T47D (cell line): Measurements from ENCODE around the gene AKT1.
A peak's percentile ranks its signal among the peaks of the same experiment; 100 is the strongest.
"Not testable (repeated sequence)": the region's sequence is repeated elsewhere in the genome, so short reads cannot be mapped to it uniquely, and the experiment has no call there.

Experiments used
- DNase-seq, 2 experiments: peaks; one replicate each; pipeline versions ENCODE4 v3.0.0 to v3.0.0-alpha.2; 2011 to 2012; ENCODE audit warnings: low read depth in 1 of 2, low spot score in 1 of 2
- JUND ChIP-seq: IDR thresholded peaks from 2 replicates; pipeline ENCODE4 v1.6.1; 2012; ENCODE audit warnings: low read depth
- in situ Hi-C: cut with HindIII; loops from 2 replicates; pipeline ENCODE4 v1.10.0; 2016; ENCODE audit warnings: low sequenced_read_pairs, low pct_unique_long_range_greater_than_20kb

AKT1 gene

DNA sequence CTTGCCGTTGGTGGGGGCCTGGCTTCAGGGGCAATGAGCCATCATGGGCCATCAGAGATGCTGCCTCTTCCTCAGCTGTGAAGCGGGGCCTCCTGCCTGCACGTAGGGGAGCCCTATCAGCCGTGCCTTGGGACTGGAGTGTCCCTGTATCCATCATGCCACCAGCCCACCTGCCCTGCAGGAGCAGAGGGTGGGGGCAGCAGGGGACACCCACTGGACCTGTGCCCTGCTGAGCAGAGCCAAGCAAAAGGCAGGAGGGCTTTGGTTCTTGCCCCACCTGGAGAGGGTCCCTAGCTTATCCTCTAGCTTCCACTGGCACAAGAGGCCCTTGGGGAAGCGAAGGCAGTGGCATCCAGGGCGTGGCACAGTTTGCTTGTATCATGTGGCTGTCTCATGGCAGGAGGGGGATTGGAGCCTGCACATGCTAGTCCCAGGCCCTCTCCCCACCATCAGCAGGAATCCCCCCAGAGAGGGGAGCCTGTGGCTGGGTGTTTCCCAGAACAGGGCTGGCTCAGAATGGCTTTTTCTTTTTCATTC is 61.4 kb downstream of the AKT1 start:
- in situ Hi-C loops, result no loop called here
- TF ChIP-seq JUND, result no peak
- no peak for DNase-seq

DNA sequence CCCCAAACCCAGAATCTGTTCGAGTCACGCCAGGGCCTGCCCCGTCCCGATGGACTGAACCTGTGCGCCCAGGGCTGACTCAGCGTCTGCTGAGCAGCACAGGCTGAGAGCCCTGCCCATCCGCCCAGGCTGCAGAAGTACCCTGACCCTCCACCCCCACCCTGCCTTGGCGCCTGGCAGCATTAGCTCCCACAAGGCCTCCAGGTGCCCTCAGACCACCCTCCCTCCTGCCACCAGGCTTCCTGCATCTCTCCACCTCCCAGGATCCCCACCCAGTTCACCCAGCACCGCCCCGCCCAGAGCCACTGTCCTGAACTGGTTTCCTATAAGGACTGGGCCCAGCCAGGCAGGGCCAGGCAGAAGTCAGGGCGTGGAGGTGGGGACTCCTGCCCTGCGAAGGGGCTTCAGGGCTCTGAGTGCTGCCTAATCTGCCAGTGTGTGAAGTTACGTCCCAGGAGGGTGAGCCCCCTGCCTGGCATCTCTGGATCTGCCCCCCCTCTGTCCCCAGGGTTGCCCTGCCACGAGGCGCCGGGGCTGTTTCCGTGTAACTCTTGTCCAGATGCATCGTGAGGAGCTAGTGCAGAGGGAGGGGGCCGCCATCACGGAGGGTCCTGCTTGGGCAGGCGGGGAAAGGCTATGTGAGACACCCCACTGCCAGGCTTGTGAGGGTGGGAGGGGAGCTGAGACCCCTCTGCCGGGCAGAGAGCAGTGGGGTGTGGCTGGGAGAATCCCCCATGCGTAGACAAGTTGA is 62.4 kb downstream of the AKT1 start:
- in situ Hi-C loops, result no loop called here
- TF ChIP-seq JUND, result no peak
- DNase-seq, result no peak

DNA sequence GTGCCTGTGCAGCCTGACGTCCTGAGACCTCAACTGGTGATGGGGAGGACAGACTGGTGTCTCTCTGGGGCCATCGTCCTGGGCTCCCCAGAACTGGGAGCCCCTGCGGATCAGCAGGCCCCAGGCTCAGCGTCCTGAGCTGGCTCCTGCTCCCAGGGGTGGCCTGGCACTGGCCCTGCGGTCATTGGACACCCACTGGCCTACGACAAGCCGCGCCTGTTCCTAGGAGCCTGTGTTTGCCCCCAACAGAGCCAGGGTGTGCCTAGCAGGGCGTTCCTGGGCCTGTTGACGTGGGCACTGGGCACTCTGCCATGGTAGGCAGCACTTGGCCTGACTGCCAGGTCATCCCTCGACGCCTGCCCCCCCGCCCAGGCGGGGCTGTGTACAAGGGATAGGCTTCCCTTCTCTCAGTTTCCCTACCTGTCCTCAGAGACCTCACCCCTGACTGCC is 63.2 kb downstream of the AKT1 start:
- in situ Hi-C loops, result no loop called here
- no peak for TF ChIP-seq JUND
- DNase-seq, result no peak

DNA sequence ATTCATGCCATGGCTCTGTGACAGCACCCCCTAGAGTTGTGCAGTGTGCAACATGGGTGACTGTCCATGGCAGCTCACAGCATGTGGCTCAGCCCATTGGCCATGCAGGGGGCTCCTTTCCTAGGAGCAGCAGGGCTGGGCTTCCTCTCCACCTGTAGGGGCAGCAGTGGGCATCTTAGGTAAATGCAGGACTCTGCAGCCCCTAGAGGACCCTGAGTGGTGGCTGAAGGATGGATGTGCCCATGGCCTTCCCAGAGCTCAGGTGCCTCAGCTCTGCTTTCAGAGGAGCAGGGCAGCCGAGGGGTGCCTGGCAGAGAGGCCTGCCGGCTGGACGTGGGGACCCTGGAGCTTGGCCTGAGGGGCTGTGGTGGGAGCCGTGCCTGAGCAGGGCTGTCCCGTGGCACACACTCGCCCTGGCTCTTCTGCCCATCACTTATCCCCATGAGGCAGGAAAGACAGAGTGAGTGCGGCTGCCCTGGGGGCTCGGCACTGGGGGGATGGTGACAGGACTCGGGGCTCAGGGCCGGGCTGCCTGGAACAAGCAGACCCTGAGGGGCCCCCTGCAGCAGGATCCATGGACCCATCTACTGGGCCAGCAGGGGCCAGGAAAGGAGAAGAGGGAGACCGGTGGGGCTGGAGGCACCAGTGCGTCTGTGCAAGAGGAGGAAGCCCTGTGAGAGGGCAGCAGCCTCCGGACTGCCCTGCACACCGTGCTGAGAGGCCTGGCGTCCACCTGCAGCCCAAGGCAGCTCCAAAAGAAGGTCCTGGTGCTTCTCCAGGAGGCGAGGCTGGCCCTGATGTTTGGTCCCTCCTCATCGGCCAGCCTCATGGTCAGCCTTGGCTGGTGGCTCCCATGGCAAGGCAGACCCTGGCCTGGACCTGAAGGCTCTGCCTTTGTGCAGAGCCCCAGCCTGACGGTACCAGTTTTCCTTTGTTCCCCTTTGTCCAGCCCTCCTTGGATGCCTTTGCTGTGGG is 63.9 kb downstream of the AKT1 start:
- peak in 1 of 2 experiments; percentile 50 for DNase-seq
- in situ Hi-C loops, result no loop called here
- no peak for TF ChIP-seq JUND

DNA sequence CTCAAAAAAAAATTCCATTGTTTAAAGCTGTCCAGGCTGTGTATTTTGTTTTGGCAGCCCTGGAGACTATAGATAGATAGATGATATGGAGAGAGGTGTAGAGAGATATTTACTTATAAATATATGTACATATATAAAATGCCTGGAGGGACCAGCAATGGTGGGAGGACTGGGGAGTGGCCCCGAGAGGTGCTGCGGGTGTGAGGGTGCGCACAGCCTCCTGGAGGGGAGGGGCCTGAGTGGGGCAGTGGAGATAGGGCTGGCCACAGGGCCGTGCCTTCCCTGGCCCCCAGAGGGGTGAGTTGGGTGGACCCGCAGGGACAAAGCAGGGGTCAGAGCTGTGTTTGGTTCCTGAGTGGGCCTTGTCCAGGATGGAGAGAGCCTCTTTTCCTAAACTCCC is 65.1 kb downstream of the AKT1 start:
- no peak for DNase-seq
- in situ Hi-C loops, result no loop called here
- TF ChIP-seq JUND, result no peak

DNA sequence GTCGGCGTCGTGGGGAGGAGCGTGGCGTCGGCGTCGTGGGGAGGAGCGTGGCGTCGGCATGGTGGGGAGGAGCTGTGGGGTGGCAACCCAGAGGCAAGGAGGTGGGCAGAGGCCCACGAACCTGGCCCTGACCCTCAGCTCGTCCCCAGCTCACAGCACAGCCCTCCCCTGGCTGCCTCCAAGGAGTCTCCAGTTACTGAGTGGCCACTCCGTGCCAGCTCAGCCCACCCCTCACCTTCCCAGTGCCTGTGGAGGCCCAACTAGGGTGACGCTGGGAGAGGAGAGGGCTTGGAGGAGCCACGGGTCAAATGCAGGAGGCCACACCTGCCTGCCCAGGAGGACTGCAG is 65.7 kb downstream of the AKT1 start:
- DNase-seq, result no peak
- in situ Hi-C loops, result no loop called here
- TF ChIP-seq JUND, result no peak

DNA sequence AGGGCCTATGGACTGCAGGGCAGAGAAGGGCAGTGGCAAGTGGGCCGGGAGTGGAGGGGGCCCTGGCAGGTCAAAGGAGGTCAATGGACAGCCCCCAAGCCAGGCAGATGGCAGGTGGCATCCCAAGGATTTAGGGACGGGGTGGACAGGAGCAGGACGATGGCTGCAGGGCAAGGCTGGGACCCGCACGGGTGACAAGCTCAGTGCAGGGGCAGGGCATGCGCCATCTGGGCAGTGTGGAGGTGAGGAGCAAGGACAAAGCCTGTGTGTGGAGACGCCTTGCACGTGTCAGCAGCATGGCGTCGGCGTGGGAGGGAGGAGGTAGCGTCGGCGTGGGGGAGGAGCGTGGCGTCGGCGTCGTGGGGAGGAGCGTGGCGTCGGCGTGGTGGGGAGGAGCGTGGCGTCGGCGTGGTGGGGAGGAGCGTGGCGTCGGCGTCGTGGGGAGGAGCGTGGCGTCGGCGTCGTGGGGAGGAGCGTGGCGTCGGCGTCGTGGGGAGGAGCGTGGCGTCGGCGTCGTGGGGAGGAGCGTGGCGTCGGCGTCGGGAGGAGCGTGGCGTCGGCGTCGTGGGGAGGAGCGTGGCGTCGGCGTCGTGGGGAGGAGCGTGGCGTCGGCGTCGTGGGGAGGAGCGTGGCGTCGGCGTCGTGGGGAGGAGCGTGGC is 66.2 kb downstream of the AKT1 start:
- in situ Hi-C loops, DNase-seq: not testable (repeated sequence)

DNA sequence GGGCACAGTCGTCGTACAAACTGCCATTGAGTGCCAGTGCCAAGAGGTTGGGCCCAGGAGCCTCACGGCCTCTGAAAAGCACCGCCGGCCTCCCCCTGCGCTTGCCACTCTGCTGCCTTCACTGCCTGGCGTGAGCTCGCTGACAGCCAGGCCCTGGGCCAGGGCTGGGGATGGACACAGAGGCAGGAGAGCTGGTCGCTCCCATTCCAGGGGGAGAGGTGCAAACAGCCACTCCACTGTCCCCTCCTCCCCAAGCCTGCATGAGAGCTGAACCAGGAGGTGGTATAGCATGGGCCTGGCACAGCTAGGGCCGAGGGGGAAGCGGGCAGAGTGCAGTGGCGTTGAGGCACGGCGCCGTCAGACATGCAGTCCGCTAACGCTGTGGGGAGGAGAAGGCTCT is 66.9 kb downstream of the AKT1 start:
- no peak for TF ChIP-seq JUND
- no peak for DNase-seq
- in situ Hi-C loops, result no loop called here

DNA sequence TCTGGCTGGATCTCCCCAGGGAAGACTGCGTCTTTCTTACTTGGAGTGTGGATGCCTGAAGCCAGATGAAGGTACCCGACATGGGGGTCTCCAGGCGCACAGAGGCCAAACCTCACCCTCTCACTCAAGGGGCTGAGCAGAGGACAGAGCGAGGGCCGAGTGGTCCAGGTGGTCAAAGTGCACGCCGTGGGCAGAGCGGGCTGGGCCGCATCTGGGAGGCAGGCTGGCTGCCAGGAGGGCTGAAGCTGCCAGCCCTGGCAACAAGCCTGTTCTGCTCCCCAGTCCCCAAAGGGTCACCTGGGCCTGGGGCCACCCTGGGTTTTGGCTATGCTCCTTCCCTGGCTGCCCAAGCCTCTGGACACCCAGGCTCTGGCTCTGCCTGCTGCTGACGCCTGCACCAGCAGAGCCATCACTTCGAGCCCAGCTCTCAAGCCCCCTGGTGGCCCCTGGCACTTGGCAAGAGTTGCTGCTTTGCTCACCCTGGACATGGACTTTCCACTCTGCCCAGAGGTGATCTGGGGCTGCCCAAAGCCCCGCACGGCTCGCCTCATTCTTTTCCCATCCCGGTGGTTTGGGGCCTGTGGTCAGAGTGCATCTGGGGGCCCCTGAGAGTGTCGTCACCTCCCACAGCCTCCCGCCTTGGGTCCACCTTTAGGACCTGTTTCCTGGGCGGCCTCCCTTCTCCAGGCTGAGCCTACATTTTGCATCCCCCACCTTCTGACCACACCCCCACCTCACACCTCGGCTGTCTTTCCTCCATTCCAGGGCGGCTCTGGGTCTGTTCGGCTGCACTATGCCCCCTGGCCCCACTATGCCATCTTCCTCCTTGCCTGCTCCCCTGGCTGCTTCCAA is 68.7 kb downstream of the AKT1 start:
- in situ Hi-C loops, result no loop called here
- DNase-seq, result no peak
- no peak for TF ChIP-seq JUND

DNA sequence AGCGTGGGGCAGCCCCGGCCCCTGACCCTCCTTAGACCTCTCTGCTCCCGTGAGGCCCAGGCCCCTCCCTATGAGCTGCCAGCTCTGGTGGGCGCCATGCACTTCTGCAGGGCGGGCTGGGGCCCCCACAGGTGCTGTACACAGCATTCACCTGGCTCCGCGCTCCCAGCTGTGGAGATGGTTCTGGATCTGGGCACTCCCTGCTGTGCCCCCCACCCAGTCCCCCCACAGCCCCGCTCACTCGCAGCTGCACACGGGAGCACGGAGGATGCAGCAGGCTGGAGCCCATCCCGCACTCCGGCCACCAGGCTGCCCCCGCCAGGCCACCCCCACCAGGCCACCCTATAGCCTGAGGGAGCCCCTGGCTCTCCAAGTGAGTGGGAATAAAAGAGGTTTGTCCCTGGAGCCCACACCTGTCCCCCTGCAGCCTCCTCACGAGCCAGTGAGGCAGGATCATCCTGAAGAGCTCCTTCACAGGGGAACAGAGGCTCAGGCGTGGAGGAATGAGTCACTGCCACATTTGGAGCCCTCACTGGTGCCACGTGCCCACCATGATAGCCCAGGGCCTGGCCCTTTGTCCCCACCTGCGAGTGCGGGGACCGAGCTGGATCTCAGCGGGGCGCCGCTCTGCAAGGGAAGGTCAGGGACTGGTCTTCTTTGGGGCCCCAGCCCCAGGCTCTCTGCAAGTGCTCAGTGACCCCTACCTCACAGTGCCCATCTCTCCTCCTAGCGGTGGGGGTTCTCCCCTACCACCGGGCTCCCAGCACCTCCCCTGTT is 69.6 kb downstream of the AKT1 start:
- in situ Hi-C loops, result no loop called here
- no peak for TF ChIP-seq JUND
- DNase-seq, result no peak
